ENCODE data around the gene SPRY1. TPM values are rescaled to one million over a fixed set of nuclear protein-coding genes. Genes with fewer than 3 reads are reported as not detected.

The SPRY1 gene
- total and polyA plus RNA-seq, 4 donors: 11.1 to 20.3 (median 12.4) TPM

DNA sequence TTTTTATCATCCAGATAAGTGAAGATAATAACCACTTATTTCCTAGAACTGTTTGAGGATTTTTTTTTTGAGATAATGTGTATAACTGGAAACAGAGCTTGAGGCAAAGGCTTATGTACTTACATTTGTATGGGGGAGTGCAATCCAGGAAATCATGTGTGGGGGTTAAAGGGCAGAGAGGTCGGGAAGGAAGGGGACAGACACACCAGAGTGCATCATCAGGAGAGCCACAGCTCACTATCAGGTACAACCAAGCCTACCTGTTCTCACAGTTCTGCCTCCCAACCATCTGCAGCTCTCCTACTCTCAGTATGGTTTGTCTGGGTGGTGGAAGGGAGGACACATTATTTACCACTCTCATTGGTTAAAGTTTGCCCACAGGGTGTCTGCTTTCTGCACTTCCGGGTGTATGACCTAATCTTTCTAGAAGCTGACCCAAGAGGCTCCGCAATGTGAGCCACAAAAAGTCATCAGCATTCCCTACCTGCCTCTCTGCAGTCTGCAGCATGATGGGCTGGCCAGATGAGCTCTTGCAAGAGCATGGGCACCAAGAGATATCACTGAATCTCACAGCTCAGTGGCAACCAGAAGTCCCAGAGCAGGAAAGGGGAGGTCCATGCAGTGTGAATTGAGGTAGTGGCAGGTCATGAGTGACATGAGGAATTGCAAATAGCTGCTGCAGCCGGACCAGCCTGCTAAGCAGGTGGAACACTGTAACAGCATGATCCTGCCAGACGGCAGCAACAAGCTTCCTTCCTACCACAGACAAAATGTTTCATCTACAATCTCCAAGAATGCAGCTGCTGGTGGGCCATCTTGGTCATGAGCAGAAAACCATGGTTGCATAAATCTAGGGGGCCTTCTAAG lies 36.9 kb upstream of the SPRY1 start:
- 71% methylated on average over 5 of the region's 5 CpGs for WGBS
- no peaks in the 10 kb centered on the region for H3K27me3 ChIP-seq (ENCODE audit: control insufficient read depth in 4 of 4, insufficient read depth in 4 of 4, low read length in 3 of 4)
- no peak for DNase-seq (ENCODE audit: low spot score)
- H3K27ac ChIP-seq (ENCODE audit: low read depth in 1 of 2, low read length in 2 of 2): no peak overlapping the region
- H3K4me3 ChIP-seq (ENCODE audit: low read depth in 1 of 3, low read length in 3 of 3): no peak overlapping the region
- no peaks in the 10 kb centered on the region for H3K36me3 ChIP-seq (ENCODE audit: control insufficient read depth in 4 of 4, insufficient read depth in 3 of 4, low read depth in 1 of 4, low read length in 3 of 4)
- no peak for TF ChIP-seq HNF4A (conservative IDR thresholded peaks at IDR 0.05)
- TF ChIP-seq ZBTB33 (IDR thresholded peaks at IDR 0.05): no peak
- TF ChIP-seq GABPA (IDR thresholded peaks at IDR 0.05 in 1 of 2, conservative IDR thresholded peaks at IDR 0.05 in 1 of 2): no peak
- TF ChIP-seq YY1 (IDR thresholded peaks at IDR 0.05): no peak
- no peak for TF ChIP-seq TAF1 (conservative IDR thresholded peaks at IDR 0.05)
- TF ChIP-seq HNF4G (IDR thresholded peaks at IDR 0.05): no peak
- no peak for TF ChIP-seq NR2F2 (IDR thresholded peaks at IDR 0.05)
- no peak for TF ChIP-seq SP1 (IDR thresholded peaks at IDR 0.05)
- TF ChIP-seq, protein P1, sequence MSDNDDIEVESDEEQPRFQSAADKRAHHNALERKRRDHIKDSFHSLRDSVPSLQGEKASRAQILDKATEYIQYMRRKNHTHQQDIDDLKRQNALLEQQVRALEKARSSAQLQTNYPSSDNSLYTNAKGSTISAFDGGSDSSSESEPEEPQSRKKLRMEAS (IDR thresholded peaks at IDR 0.05): no peak
- H3K9me3 ChIP-seq (ENCODE audit: control insufficient read depth in 4 of 4, low read length in 3 of 4): no peaks in the 10 kb centered on the region
- no peak overlapping the region for H3K9ac ChIP-seq (ENCODE audit: low read depth in 1 of 2, low read length in 2 of 2)
- H3K4me1 ChIP-seq (ENCODE audit: control insufficient read depth in 4 of 4, insufficient read depth in 4 of 4, low read length in 3 of 4): no peaks in the 10 kb centered on the region

DNA sequence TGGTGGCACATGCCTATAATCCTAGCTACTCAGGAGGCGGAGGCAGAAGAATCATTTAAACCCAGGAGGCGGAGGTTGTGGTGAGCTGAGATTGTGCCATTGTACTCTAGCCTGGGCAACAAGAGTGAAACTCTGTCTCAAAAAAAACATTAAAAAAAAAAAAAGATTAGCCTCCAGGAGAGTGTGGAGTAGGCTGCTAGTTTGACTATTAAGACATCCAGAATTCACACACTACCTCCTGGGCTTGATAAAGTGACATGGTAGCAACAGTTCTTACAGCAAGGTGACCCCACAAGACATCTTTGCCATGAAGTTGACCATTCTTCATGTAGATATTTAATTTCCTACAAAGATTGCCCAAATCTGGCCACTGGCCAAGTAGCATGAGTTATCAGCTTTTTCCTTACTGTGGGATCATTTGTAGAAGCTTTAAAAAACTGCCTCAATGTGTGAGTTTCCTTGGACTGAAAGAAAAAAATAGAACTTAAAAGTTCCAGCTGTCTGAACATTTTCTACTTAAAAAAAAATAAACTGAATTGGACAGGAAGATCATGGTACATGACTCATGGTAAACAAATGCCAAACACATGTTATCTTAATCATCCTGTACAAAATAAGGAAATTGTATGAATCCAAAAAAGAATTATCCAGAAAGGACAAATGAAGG lies 35.3 kb upstream of the SPRY1 start:
- no peak overlapping the region for H3K9ac ChIP-seq (ENCODE audit: low read depth in 1 of 2, low read length in 2 of 2)
- peak in 1 of 2 donors; percentile 36 for TF ChIP-seq JUND (IDR thresholded peaks at IDR 0.05)
- TF ChIP-seq, protein P2, sequence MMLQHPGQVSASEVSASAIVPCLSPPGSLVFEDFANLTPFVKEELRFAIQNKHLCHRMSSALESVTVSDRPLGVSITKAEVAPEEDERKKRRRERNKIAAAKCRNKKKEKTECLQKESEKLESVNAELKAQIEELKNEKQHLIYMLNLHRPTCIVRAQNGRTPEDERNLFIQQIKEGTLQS (IDR thresholded peaks at IDR 0.05): no peak
- no peak for TF ChIP-seq FOXA1 (IDR thresholded peaks at IDR 0.05)
- H3K4me1 ChIP-seq (ENCODE audit: control insufficient read depth in 4 of 4, insufficient read depth in 4 of 4, low read length in 3 of 4): no peaks in the 10 kb centered on the region
- H3K27me3 ChIP-seq (ENCODE audit: control insufficient read depth in 4 of 4, insufficient read depth in 4 of 4, low read length in 3 of 4): no peaks in the 10 kb centered on the region
- DNase-seq (ENCODE audit: low spot score): no peak
- H3K9me3 ChIP-seq (ENCODE audit: control insufficient read depth in 4 of 4, low read length in 3 of 4): no peaks in the 10 kb centered on the region
- no peak overlapping the region for H3K4me3 ChIP-seq (ENCODE audit: low read depth in 1 of 3, low read length in 3 of 3)
- no peak overlapping the region for H3K27ac ChIP-seq (ENCODE audit: low read depth in 1 of 2, low read length in 2 of 2)
- 97% methylated on average over 2 of the region's 2 CpGs for WGBS
- no peaks in the 10 kb centered on the region for H3K36me3 ChIP-seq (ENCODE audit: control insufficient read depth in 4 of 4, insufficient read depth in 3 of 4, low read depth in 1 of 4, low read length in 3 of 4)

GRCh38 chr4:123362103-123362502 lies 34.5 kb upstream of the SPRY1 start:
- TF ChIP-seq, protein P3, sequence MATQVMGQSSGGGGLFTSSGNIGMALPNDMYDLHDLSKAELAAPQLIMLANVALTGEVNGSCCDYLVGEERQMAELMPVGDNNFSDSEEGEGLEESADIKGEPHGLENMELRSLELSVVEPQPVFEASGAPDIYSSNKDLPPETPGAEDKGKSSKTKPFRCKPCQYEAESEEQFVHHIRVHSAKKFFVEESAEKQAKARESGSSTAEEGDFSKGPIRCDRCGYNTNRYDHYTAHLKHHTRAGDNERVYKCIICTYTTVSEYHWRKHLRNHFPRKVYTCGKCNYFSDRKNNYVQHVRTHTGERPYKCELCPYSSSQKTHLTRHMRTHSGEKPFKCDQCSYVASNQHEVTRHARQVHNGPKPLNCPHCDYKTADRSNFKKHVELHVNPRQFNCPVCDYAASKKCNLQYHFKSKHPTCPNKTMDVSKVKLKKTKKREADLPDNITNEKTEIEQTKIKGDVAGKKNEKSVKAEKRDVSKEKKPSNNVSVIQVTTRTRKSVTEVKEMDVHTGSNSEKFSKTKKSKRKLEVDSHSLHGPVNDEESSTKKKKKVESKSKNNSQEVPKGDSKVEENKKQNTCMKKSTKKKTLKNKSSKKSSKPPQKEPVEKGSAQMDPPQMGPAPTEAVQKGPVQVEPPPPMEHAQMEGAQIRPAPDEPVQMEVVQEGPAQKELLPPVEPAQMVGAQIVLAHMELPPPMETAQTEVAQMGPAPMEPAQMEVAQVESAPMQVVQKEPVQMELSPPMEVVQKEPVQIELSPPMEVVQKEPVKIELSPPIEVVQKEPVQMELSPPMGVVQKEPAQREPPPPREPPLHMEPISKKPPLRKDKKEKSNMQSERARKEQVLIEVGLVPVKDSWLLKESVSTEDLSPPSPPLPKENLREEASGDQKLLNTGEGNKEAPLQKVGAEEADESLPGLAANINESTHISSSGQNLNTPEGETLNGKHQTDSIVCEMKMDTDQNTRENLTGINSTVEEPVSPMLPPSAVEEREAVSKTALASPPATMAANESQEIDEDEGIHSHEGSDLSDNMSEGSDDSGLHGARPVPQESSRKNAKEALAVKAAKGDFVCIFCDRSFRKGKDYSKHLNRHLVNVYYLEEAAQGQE (IDR thresholded peaks at IDR 0.05): no peak
- no peak for DNase-seq (ENCODE audit: low spot score)
- Histone ChIP-seq H3K4me1 (ENCODE audit: control insufficient read depth in 4 of 4, insufficient read depth in 4 of 4, low read length in 3 of 4) (no peaks in the 10 kb centered on the region), H3K9me3 (ENCODE audit: control insufficient read depth in 4 of 4, low read length in 3 of 4) (no peaks in the 10 kb centered on the region), H3K36me3 (ENCODE audit: control insufficient read depth in 4 of 4, insufficient read depth in 3 of 4, low read depth in 1 of 4, low read length in 3 of 4) (no peaks in the 10 kb centered on the region), H3K9ac (ENCODE audit: low read depth in 1 of 2, low read length in 2 of 2) (no peak overlapping the region), H3K27ac (ENCODE audit: low read depth in 1 of 2, low read length in 2 of 2) (no peak overlapping the region), H3K4me3 (ENCODE audit: low read depth in 1 of 3, low read length in 3 of 3) (no peak overlapping the region), H3K27me3 (ENCODE audit: control insufficient read depth in 4 of 4, insufficient read depth in 4 of 4, low read length in 3 of 4) (no peaks in the 10 kb centered on the region)
- whole genome bisulfite sequencing: 98% methylated on average over 1 of the region's 1 CpG

All from liver (tissue), 9 donors.